Metanephros (tissue), 2 donors: Measurements from ENCODE around the gene GRK7. TPM values are rescaled to one million over a fixed set of nuclear protein-coding genes. Genes with fewer than 3 reads are reported as not detected.

Experiments
- small RNA-seq: library from RNA; depleted of rRNA; stranded (forward); fragments of <200 nt; gene quantifications from one replicate; pipeline ENCODE3, GENCODE V24; 2014; ENCODE audit warnings: low replicate concordance
- total RNA-seq: library from RNA; depleted of rRNA; stranded (reverse); fragments of >200 nt; gene quantifications from one replicate; pipeline ENCODE4 v1.2.3, GENCODE V29; 2014

GRK7 gene
- not detected for total RNA-seq

GRCh38 chr3:141763088-141763750 is at the start of gene GRK7:
Gene GRK7 (plus strand): TSS chr3:141763408. CDS start chr3:141778285, 14,877 bp downstream.

GRCh38 chr3:141738022-141738890 is 25.0 kb upstream of the GRK7 start, which contains the start of gene RNF7:
Gene RNF7 (plus strand): TSS chr3:141738298. CDS start chr3:141738342, 44 bp downstream.

Small RNA genes within 50 kb of the gene (small RNA-seq; reads per million reads assigned to genes)
- gene AC112771.1 = not detected

Other genes with a start within 250 kb of the GRK7 start
- 37.7 TPM for gene RNF7, start 25.1 kb upstream of the GRK7 start, total RNA-seq
- gene ATP1B3, start 113.2 kb downstream of the GRK7 start, total RNA-seq = 77.0 TPM